Glutamatergic neuron (in vitro differentiated cells): ENCODE measurements around the gene TMEM100. TPM values are rescaled to one million over a fixed set of nuclear protein-coding genes. Genes with fewer than 3 reads are reported as not detected.

Experiments
- DNase-seq: peaks from one replicate; pipeline ENCODE4 v3.0.0; 2022
- H3K27ac Mint-ChIP-seq: one replicate; pipeline ENCODE4 v1.8.0; 2020; ENCODE audit warnings: mild to moderate bottlenecking, mixed read lengths, inconsistent platforms; ENCODE audit not compliant: unreplicated experiment
- H3K27me3 Mint-ChIP-seq: one replicate; pipeline ENCODE4 v1.8.0; 2020; ENCODE audit warnings: mild to moderate bottlenecking, moderate library complexity, mixed read lengths, inconsistent platforms; ENCODE audit not compliant: unreplicated experiment
- H3K36me3 Mint-ChIP-seq: one replicate; pipeline ENCODE4 v1.8.0; 2020; ENCODE audit warnings: mild to moderate bottlenecking, mixed read lengths, inconsistent platforms; ENCODE audit not compliant: unreplicated experiment
- H3K4me1 Mint-ChIP-seq: one replicate; pipeline ENCODE4 v1.8.0; 2020; ENCODE audit warnings: mild to moderate bottlenecking, low read depth, mixed read lengths, inconsistent platforms; ENCODE audit not compliant: unreplicated experiment
- H3K4me3 Mint-ChIP-seq: one replicate; pipeline ENCODE4 v1.8.0; 2020; ENCODE audit warnings: mild to moderate bottlenecking, mixed read lengths, inconsistent platforms; ENCODE audit not compliant: unreplicated experiment
- H3K9me3 Mint-ChIP-seq: one replicate; pipeline ENCODE4 v1.8.0; 2020; ENCODE audit warnings: mild to moderate bottlenecking, moderate library complexity, mixed read lengths, inconsistent platforms; ENCODE audit not compliant: unreplicated experiment
- CTCF ChIP-seq: fragments of 200-600 bp; sonication (generic); IDR thresholded peaks from one replicate; pipeline ENCODE4 v1.5.0; 2021; ENCODE audit not compliant: partially characterized antibody, unreplicated experiment
- total RNA-seq: library from RNA; stranded (reverse); fragmentation: NEBNext Ultra II Directional; extraction: Animal tissue kit (Norgen Biotek cat#: 25700); gene quantifications from one replicate; pipeline ENCODE4 v1.2.1, GENCODE V29; 2021; ENCODE audit not compliant: unreplicated experiment

The TMEM100 gene
- total RNA-seq, 1 donor from 2014 or later, result 1.4 TPM

DNA sequence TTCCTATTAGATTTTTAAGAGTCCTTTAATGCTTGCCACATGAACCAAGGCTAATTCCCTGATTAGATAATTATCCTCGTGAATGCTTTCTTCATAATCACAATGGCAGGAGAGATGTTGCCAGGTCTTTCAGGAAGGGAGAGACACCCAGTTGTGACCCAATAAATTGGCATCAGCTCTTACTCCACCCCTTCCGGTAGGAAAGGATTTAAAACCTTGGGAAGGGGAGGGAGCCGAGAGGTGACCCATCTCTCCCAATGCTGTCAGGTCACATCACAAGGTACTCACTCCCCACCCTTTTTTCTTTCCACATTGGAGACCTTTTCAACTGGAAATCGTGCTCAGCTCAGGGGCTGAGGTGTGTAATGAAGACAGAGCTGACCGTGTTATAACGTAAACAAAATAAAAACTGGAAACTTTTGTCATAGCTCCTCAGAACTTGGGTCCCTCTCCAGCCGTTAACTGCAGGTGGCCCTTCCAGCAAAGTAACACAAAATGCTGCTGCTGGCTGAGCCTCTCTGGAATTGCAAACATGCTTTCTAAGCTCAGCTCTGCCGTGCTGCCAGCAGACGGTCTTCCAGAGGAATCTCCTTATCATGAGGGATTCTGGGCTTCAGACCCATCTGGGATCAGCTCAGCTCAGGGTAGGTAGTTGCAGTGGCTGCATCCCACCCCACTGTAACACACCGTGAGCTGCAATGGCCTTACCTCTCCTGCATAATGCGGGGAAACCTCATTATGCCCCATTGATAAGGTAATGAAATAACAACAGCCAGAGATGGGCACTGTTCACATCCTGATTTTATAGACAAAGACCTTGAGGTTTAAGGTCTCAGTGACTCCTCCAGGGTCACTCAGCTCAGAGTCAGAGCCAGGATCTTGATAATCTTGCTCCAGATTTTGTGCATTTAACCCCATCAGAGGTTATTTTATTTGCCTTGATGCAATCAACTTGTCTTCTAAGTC, 15.6 kb downstream of the TMEM100 start:
- Mint-ChIP-seq H3K4me1 (peaks cover 6% of the 10 kb centered on the region), H3K27ac (no peak overlapping the region), H3K27me3 (no peaks in the 10 kb centered on the region), H3K36me3 (peaks cover 5% of the 10 kb centered on the region), H3K4me3 (no peak overlapping the region), H3K9me3 (no peaks in the 10 kb centered on the region)
- no peak for TF ChIP-seq CTCF
- no peak for DNase-seq

DNA sequence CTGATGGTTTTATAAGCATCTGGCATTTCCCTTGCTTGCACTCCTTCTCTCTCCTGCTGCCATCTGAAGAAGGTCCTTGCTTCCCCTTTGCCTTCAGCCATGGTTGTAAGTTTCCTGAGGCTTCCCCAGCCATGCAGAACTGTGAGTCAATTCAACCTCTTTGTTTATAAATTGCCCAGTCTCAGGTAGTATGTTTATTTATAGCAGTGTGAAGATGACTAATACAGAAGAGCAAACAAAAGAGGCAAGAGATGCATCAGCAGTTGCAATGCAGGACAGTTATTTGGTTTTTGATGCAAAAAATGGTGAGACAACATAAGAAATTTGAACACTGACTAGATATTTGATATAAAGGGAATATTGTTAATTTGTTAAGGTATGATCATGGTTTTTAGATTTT, 16.8 kb downstream of the TMEM100 start:
- no peaks in the 10 kb centered on the region for H3K27me3 Mint-ChIP-seq
- no peak overlapping the region for H3K4me3 Mint-ChIP-seq
- no peaks in the 10 kb centered on the region for H3K9me3 Mint-ChIP-seq
- peaks cover 17% of the 10 kb centered on the region for H3K36me3 Mint-ChIP-seq
- no peak overlapping the region for H3K27ac Mint-ChIP-seq
- no peak for TF ChIP-seq CTCF
- H3K4me1 Mint-ChIP-seq, result peaks cover 6% of the 10 kb centered on the region
- DNase-seq, result no peak

DNA sequence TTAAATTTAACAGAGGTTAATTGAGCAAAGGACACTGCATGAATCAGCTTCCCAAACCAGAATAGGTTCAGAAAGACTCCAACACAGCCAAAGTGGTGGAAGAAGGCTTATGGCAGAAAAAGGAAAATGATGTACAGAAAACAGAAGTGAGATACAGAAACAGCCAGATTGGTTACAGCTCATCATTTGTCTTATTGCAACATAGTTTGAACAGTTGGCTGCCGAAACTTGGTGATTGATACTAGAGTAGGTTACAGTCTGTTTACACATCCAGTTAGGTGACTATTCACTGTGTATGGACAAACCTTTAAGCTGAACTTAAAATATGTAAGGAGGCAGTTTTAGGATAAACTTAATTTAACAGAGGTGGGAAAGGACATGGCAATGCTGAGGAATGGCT, 18.3 kb downstream of the TMEM100 start:
- peaks cover 18% of the 10 kb centered on the region for H3K36me3 Mint-ChIP-seq
- H3K27me3 Mint-ChIP-seq, result no peaks in the 10 kb centered on the region
- H3K4me3 Mint-ChIP-seq, result no peak overlapping the region
- H3K27ac Mint-ChIP-seq, result no peak overlapping the region
- no peak for TF ChIP-seq CTCF
- DNase-seq, result no peak
- H3K9me3 Mint-ChIP-seq, result no peaks in the 10 kb centered on the region
- peaks cover 6% of the 10 kb centered on the region for H3K4me1 Mint-ChIP-seq

- H3K36me3 Mint-ChIP-seq, result peaks cover 18% of the 10 kb centered on the region
- no peak overlapping the region for H3K4me3 Mint-ChIP-seq
- no peak overlapping the region for H3K27ac Mint-ChIP-seq
- no peaks in the 10 kb centered on the region for H3K9me3 Mint-ChIP-seq
- TF ChIP-seq CTCF, result no peak
- no peaks in the 10 kb centered on the region for H3K27me3 Mint-ChIP-seq
- peaks cover 2% of the 10 kb centered on the region for H3K4me1 Mint-ChIP-seq
- DNase-seq, result no peak
Measured at GRCh38 chr17:55702150-55702549, 20.5 kb downstream of the TMEM100 start.

DNA sequence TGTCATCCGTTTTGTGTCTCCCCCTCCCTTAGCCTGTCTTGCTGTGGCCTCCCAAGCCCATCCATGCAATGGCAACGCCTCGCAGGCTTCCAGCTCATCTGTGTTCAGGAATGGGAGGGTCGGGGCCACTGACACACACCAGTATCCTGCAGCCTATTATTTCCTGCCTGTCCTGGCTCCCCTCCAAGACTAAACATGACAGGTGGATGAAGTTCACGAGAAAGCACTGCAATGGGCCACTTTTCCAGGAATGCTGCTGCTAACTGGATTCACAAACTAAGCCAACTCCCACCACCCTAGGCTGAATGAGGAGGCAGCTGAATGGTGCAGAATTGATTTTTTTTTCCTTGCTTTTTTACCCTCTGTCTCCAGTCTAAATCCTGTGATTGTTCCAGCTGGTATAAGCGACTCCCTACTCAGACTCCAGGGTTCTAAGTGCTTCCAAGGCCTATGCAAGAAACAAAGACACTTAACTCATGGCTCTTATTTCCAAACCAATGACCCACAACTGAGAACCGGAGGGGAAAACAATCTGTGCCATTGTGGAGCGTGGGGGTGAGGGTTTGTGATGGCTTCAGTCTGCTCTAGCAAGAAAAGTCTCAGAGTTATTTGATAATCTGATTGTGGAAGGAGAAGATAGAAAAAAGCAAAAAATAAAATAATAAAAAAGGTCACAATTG, 23.3 kb downstream of the TMEM100 start:
- no peaks in the 10 kb centered on the region for H3K27me3 Mint-ChIP-seq

More for the DNA sequence above, 23.3 kb downstream of the TMEM100 start:
- Mint-ChIP-seq H3K4me1 (no peaks in the 10 kb centered on the region), H3K4me3 (no peak overlapping the region), H3K36me3 (peaks cover 18% of the 10 kb centered on the region), H3K27ac (no peak overlapping the region), H3K9me3 (no peaks in the 10 kb centered on the region)
- TF ChIP-seq CTCF, result no peak
- DNase-seq, result no peak
